Stimulated activated CD8-positive, alpha-beta memory T cell treated with anti-CD3 and anti-CD28 coated beads, Interleukin-7, amount 100 ng/mL, for 1 hour (primary cell): ENCODE results near the gene SPP2.

Source experiments
- DNase-seq, 2 donors: peaks; one replicate each; pipeline ENCODE4 v3.0.0-alpha.2; 2020; ENCODE audit warnings: low read depth in 2 of 2

The SPP2 gene

GRCh38 chr2:234050455-234051135, at the start of gene SPP2:
SPP2 (plus strand) TSS chr2:234050702; CDS start chr2:234050787, 85 bp downstream.
- no peak for DNase-seq

- no peak for DNase-seq
These were observed 48.9 kb upstream of the SPP2 start for GRCh38 chr2:234001380-234002160.

- no peak for DNase-seq
These were observed 48.2 kb upstream of the SPP2 start for GRCh38 chr2:234002281-234002680.

- DNase-seq, result no peak
These were observed 46.4 kb upstream of the SPP2 start for GRCh38 chr2:234003972-234004617.

- DNase-seq, result no peak
These were observed 45.4 kb upstream of the SPP2 start for GRCh38 chr2:234005126-234005525.

- no peak for DNase-seq
These were observed 44.0 kb upstream of the SPP2 start for GRCh38 chr2:234006501-234006900.

- DNase-seq, result no peak
These were observed 36.1 kb upstream of the SPP2 start for GRCh38 chr2:234014427-234014826.

GRCh38 chr2:234015861-234016260, 34.6 kb upstream of the SPP2 start:
- DNase-seq, result no peak

GRCh38 chr2:234019896-234020295, 30.6 kb upstream of the SPP2 start:
- no peak for DNase-seq

- DNase-seq, result no peak
These were observed 30.2 kb upstream of the SPP2 start for GRCh38 chr2:234020332-234020731.

GRCh38 chr2:234022424-234022823, 28.1 kb upstream of the SPP2 start:
- no peak for DNase-seq

- no peak for DNase-seq
These were observed 26.2 kb upstream of the SPP2 start for GRCh38 chr2:234024304-234024703.

- no peak for DNase-seq
These were observed 25.0 kb upstream of the SPP2 start for GRCh38 chr2:234025466-234025865.

GRCh38 chr2:234025891-234026401, 24.6 kb upstream of the SPP2 start:
- no peak for DNase-seq

- no peak for DNase-seq
These were observed 23.7 kb upstream of the SPP2 start for GRCh38 chr2:234026693-234027254.

GRCh38 chr2:234027641-234028040, 22.9 kb upstream of the SPP2 start:
- no peak for DNase-seq

- DNase-seq, result no peak
These were observed 21.3 kb upstream of the SPP2 start for GRCh38 chr2:234029150-234029733.

GRCh38 chr2:234031207-234031606, 19.3 kb upstream of the SPP2 start:
- no peak for DNase-seq

- no peak for DNase-seq
These were observed 18.1 kb upstream of the SPP2 start for GRCh38 chr2:234032279-234032856.

- DNase-seq, result no peak
These were observed 17.3 kb upstream of the SPP2 start for GRCh38 chr2:234033174-234033573.

GRCh38 chr2:234033885-234034284, 16.6 kb upstream of the SPP2 start:
- DNase-seq, result no peak
